SK-N-MC (cell line): ENCODE data around the gene BPIFA1.

Source experiments
- EZH2 ChIP-seq: fragments of 200-600 bp; sonication (generic); IDR thresholded peaks from one replicate; pipeline ENCODE4 v1.6.1; 2017; ENCODE audit warnings: antibody characterized with exemption
- FOXP2 ChIP-seq: optimal IDR thresholded peaks from 2 replicates; pipeline ENCODE3; 2011; ENCODE audit warnings: mild to moderate bottlenecking, moderate library complexity; ENCODE audit not compliant: insufficient read depth; ENCODE audit errors: extremely low read length, control extremely low read depth
- POLR2AphosphoS5 ChIP-seq: IDR thresholded peaks from 2 replicates; pipeline ENCODE4 v1.6.1; 2012; ENCODE audit warnings: mild to moderate bottlenecking, low read depth, low read length, borderline replicate concordance

GRCh38 chr20:33229843-33230242 is 6.0 kb upstream of the BPIFA1 start:
- TF ChIP-seq POLR2AphosphoS5, result no peak
- no peak for TF ChIP-seq EZH2
- TF ChIP-seq FOXP2, result no peak
